ENCODE results near the gene SNX8. TPM values are rescaled to one million over a fixed set of nuclear protein-coding genes. Genes with fewer than 3 reads are reported as not detected.

The SNX8 gene
- total and polyA plus RNA-seq, 2 of the 13 experiments (the other 11 are each of a cell fraction or from before 2014, with no cell fraction given) = 20.6 to 45.2 TPM

DNA sequence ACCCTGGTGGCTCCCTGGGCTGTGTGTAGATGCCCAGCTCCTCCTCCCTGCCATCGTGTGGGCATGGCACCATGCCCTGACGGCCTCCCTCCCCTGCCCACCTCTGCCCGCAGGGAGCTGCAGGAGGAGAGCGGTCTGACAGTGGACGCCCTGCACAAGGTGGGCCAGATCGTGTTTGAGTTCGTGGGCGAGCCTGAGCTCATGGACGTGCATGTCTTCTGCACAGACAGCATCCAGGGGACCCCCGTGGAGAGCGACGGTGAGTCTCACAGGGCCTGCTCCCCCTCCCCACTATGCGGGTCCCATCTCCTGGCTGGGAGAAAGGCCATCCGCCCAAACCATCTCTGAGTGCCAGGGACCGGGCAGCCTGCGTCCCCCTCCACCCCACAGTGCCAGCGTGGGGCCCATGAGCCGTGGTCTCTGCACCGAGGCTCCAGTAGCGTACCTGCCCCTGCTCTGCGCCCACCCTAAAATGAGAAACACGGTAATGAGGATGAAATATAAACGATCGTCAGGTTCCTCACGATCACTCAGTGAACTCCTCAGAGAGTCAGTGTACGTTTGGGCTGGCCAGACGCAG is 64.4 kb downstream of the SNX8 start:
- no TSS peak for BruUV-seq (replicated peaks)
- ATAC-seq (no peak), DNase-seq (ENCODE audit: low spot score) (no peak), FAIRE-seq (no peak)
- intact Hi-C loops (cut with micrococcal nuclease; ENCODE audit: unreplicated experiment) = loop anchor here (10.0 kb wide), 1 partner anchor 65 kb away; the partner anchor contains the start of gene SNX8
- Histone ChIP-seq H3K4me1 (ENCODE audit: insufficient read depth, low read length) (peaks cover 11% of the 10 kb centered on the region), H3K79me2 (ENCODE audit: insufficient read depth, low read length) (no peaks in the 10 kb centered on the region), H3K9me3 (ENCODE audit: low read length) (no peaks in the 10 kb centered on the region), H3K4me3 (replicated peaks in 1 of 3; ENCODE audit: insufficient read depth in 1 of 3, low read depth in 2 of 3, low read length in 3 of 3) (no peak overlapping the region), H2AFZ (ENCODE audit: low read length) (no peak overlapping the region), H3K27ac (ENCODE audit: extremely low read length, insufficient read depth, low read length) (no peak overlapping the region), H3K9ac (ENCODE audit: insufficient read depth, low read depth, low read length) (no peak overlapping the region), H3K36me3 (replicated peaks in 1 of 2; ENCODE audit: control insufficient read depth in 1 of 2, insufficient read depth in 2 of 2, low read length in 2 of 2) (peaks cover 1 to 9% of the 10 kb centered on the region in 2 experiments; a peak in 2 of 5 replicates), H3K27me3 (ENCODE audit: control insufficient read depth in 1 of 2, insufficient read depth in 2 of 2, low read length in 2 of 2) (no peaks in the 10 kb centered on the region), H4K20me1 (ENCODE audit: insufficient read depth, low read length) (no peaks in the 10 kb centered on the region), H3K4me2 (ENCODE audit: low read depth, low read length) (no peak overlapping the region)
- 96% methylated on average over 22 of the region's 27 CpGs for WGBS (ENCODE audit: low lambda C conversion rate)
- POLR2A ChIA-PET = no interaction called here
- CTCF ChIA-PET (ENCODE audit: low intra/inter-chr PET ratio, low total read pairs) = no interaction called here
- no peak for TF ChIP-seq ZNF841 (CRISPR knock-in tag; IDR thresholded peaks at IDR 0.05; ENCODE audit: borderline replicate concordance)
- TF ChIP-seq AGO2 (optimal IDR thresholded peaks at IDR 0.05; ENCODE audit: low read depth, low read length) = peak; percentile 82
- TF ChIP-seq, protein P1, sequence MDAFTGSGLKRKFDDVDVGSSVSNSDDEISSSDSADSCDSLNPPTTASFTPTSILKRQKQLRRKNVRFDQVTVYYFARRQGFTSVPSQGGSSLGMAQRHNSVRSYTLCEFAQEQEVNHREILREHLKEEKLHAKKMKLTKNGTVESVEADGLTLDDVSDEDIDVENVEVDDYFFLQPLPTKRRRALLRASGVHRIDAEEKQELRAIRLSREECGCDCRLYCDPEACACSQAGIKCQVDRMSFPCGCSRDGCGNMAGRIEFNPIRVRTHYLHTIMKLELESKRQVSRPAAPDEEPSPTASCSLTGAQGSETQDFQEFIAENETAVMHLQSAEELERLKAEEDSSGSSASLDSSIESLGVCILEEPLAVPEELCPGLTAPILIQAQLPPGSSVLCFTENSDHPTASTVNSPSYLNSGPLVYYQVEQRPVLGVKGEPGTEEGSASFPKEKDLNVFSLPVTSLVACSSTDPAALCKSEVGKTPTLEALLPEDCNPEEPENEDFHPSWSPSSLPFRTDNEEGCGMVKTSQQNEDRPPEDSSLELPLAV (CRISPR knock-in tag; conservative IDR thresholded peaks at IDR 0.05; ENCODE audit: low read depth) = no peak
- TF ChIP-seq, protein P2, sequence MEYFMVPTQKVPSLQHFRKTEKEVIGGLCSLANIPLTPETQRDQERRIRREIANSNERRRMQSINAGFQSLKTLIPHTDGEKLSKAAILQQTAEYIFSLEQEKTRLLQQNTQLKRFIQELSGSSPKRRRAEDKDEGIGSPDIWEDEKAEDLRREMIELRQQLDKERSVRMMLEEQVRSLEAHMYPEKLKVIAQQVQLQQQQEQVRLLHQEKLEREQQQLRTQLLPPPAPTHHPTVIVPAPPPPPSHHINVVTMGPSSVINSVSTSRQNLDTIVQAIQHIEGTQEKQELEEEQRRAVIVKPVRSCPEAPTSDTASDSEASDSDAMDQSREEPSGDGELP (IDR thresholded peaks at IDR 0.05; ENCODE audit: borderline replicate concordance, low read depth) = no peak
- in situ Hi-C loops (cut with HindIII; ENCODE audit: extremely low pct_ligation_motif_present, low pct_unique_long_range_greater_than_20kb) = loop anchor here (10.0 kb wide), 1 partner anchor 55 kb away; no protein-coding TSS in a partner anchor

Measured in HepG2 (cell line).